ENCODE data around the gene OSBPL6.

DNA sequence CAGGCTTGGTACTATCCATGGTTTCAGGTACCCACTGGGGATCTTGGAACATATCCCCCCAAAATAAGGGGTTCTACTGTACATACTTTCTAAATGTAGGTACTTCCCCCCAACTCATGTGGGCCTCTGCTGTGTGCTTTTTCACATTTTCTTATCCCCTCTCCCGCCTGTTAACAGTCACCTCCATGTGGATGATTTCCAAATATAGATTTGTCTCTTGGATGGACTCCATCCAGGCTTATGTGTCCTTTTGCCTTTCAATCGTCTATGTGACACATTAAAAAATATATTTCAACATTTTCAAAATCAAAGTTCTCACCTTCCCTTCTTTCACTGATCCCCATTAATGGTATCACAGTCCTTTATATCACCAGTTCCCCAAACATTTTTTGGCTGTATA lies 44.4 kb downstream of the OSBPL6 start:
- TF ChIP-seq, protein P1, sequence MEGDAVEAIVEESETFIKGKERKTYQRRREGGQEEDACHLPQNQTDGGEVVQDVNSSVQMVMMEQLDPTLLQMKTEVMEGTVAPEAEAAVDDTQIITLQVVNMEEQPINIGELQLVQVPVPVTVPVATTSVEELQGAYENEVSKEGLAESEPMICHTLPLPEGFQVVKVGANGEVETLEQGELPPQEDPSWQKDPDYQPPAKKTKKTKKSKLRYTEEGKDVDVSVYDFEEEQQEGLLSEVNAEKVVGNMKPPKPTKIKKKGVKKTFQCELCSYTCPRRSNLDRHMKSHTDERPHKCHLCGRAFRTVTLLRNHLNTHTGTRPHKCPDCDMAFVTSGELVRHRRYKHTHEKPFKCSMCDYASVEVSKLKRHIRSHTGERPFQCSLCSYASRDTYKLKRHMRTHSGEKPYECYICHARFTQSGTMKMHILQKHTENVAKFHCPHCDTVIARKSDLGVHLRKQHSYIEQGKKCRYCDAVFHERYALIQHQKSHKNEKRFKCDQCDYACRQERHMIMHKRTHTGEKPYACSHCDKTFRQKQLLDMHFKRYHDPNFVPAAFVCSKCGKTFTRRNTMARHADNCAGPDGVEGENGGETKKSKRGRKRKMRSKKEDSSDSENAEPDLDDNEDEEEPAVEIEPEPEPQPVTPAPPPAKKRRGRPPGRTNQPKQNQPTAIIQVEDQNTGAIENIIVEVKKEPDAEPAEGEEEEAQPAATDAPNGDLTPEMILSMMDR (IDR thresholded peaks at IDR 0.05): no peak
- no peak for TF ChIP-seq EZH2 (IDR thresholded peaks at IDR 0.05; ENCODE audit: borderline replicate concordance, insufficient read depth, low read depth, low read length, poor library complexity, severe bottlenecking)
